A204.1 (cell line): Measurements from ENCODE around the gene ZNF503.

Experiments
- FAIRE-seq: peaks from 2 replicates; lab custom pipeline; 2012; peaks lifted over from hg19 to GRCh38; lab: Jason Lieb, UNC

The ZNF503 gene

DNA sequence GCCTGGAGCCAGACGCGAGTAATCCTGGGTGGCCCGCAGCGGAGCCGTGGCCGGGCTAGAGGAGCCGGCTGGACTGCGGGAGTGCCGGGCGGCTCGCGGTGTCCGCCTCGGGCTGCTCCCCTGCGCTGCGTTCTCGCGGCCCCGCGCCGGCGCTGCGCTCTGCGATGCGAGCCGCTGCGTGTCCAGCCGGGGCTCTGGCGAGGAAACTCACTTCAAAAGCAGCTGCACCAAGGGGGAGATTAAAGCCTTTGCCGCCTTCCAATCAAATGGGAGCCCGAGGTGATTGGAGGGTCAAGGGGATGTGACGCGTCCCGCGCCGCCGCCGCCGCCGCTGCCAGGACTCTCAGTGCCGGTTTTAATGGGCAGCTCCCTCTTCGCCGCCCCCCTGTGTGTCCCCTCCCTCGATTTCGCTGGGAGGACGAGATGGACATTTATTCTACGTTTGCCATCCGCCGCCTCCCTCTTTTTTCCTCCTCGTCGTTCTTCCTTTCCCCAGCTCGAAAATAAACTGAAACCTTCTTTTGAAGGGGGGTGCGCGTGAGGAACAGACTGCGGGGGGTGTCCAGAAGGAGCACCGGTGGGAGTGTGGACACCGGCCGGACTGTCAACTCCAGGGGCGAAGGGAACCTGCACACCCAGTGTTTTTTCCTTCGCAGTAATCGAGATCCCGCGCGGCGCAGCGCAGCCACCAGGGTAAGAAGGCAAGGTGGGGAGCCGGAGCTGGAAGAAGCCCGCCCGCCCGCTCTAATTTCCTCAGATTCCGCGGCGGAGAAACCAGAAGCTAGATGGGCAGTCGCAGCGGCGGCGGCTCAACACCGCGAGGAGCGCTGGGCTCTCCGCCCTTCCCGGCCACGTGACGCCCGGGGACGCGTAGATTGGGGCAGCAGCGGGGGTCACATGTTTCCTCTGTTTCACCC lies at the start of gene ZNF503:
Gene ZNF503 (minus strand): TSS at position 196 of the 917 bp plus-strand sequence. CDS start 345 bp downstream, outside the sequence.
- no peak for FAIRE-seq

DNA sequence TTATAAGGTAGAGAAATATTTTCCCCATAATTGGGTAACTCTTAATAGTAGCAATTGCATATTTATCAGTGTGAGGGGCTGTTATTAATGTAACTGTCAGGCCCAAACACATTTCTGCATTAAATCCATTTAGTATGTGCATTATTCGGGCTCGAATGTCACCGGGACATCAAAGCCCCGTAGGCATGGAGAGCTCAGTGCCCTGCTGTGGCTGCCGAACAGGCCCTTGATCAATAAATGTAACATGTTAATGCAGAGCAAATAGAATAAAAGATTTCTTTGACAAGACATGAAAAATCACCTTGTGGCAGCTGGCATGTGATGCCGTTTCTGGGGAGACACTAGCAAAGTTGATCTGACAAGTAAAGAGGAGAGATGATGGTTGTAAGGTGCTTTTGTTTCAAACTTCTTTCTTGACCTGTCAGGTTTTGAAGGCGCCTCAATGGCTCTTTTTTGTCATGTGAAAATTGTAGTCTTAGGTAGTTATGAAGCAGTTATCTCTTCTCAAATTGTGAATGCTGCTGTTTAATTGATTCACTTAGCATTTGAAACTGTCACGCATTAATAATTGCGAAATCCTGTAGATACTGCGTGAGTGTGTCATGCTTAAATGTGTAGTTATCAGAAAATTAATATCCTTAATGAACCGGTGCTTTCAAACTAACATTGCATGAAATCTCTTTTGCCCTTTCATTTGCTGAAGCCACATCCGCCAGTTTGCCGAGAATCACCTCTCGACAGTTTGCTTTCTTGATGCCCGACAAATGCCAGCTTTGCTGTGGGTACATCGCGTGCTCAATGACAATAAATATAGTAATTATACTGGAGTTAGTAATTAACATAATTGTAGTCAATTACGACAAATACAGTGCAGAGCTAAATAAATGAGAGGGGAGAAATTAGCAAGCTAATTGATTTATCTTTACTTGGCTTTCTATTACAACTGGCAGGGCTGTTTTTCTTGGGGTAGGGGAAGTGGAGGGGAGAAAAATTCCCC lies 49.4 kb upstream of the ZNF503 start:
- no peak for FAIRE-seq

DNA sequence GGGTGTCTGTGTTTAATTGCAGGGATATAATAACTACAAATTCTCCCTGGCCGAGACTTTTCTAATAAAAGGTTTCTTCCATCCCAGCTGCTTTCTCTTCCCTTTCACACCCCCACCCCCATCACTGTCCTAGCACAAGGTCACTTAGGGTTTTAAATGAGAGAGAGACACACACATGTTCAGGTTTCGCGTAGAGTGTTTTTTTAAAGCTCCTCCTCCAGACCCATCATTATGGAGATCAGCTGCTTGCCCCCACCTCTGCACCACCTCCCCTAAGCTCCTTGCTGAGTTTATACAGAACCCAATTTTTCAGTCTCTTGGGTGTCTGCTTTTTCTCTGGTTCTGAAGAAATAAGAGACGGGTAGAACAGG lies 48.5 kb upstream of the ZNF503 start:
- FAIRE-seq: no peak

GRCh38 chr10:75449382-75450074 lies 48.0 kb upstream of the ZNF503 start:
- no peak for FAIRE-seq

- no peak for FAIRE-seq
Observed at GRCh38 chr10:75448166-75448565, 46.6 kb upstream of the ZNF503 start.

DNA sequence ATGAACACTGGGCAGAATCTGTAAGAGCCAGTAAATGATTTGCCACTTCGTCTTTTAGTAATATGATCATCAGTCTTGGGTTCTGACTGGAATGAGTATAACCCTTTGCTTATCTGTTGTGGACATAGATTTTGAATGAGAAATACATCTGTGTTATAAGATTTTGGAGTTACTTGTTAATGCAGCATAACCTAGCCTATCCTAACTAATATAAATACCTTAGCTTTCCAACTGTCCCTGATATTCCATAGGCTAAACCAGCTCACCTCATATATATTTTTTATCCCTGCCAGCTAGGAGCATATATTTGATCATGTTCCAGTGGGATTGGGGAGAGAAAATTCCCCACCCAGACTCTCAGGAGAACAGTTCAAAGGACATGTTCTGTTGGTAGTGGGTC lies 44.9 kb upstream of the ZNF503 start:
- FAIRE-seq: no peak

DNA sequence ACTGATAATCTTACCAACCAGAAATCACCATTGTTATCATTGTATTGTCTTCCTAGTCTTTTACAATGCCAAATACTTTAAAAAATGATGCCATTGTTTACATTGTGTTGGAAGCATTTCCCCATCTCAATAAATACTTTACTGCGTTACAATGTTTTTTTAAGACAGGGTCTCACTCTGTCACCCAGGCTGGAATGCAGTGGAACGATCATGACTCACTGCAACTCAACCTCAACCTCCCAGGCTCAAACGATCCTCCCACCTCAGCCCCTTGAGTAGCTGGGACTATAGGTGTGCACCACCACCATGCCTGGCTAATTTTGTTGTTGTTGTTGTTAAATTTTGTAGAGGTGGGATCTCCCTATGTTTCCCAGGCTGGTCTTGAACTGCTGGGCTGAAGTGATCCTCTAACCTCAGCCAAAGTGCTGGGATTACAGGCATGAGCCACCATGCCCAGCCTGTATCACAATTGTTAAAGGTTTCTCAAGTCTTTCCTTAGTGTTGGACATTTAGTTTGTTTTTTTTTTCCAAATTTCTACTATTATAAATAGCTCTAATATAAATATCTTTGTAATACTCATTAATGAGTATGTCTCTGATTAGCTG lies 43.3 kb upstream of the ZNF503 start:
- FAIRE-seq: no peak

- no peak for FAIRE-seq
Observed at GRCh38 chr10:75443362-75443761, 41.8 kb upstream of the ZNF503 start.

- FAIRE-seq: no peak
Observed at GRCh38 chr10:75441682-75442081, 40.1 kb upstream of the ZNF503 start.

GRCh38 chr10:75441196-75441595 lies 39.6 kb upstream of the ZNF503 start:
- no peak for FAIRE-seq

- FAIRE-seq: no peak
Observed at GRCh38 chr10:75440271-75440793, 38.8 kb upstream of the ZNF503 start.

DNA sequence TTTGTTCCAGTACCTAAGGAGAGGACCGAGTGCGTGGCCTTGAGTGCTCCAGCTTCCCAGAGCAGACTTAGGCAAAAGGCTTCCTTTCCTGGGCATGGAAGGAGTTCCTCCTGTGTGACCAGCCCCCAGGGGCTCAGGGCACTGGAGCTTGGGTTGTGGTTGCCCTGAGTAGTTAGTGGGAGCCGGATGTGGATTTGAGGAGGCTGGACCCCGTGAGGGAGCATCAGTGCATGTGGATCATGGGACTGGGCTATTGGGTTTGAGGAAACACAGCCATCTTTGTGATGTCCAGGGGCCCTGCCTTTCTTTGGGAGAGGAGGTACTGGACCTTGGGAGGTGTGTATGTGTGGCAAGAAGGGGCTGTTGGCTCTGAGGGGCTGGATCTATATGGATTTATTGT lies 38.2 kb upstream of the ZNF503 start:
- no peak for FAIRE-seq

DNA sequence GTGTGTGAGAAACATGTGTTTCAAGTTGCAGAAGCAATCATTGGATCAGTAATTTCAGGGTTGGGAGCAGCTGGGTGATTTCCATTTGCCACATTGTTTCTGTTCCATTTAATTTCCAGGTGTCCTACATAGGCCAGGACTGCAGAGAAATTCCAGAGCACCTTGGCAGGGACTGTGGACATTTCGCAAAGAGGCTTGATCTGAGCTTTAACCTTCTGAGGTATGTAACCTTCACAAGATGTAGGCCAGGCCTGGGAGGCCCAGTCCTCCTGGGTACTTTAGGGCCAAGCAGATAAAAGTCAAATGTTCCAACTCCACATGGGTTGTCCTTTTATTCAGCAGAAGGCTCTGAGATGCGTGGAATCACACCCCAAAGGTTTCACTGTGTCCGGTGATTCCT lies 36.7 kb upstream of the ZNF503 start:
- no peak for FAIRE-seq

GRCh38 chr10:75437693-75438092 lies 36.1 kb upstream of the ZNF503 start:
- FAIRE-seq: no peak

DNA sequence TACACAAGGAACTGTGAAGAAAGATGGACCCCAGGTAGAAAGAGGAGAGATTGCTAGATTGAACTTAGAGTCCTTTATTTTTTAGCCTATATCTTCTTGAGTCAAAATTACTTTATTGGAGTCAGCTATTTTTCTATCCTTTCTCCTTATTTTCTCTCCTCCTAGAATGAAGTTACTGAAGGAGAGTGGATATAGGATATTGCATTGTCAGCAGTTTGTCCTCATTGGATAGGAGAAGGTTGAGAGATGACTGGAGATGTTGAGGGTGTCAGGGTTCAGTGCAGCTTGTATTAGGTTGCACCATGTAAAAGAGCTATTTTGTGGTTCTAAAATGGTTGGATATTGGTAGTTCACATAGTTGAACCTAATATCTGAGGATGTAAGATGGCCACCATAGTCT lies 35.3 kb upstream of the ZNF503 start:
- no peak for FAIRE-seq

DNA sequence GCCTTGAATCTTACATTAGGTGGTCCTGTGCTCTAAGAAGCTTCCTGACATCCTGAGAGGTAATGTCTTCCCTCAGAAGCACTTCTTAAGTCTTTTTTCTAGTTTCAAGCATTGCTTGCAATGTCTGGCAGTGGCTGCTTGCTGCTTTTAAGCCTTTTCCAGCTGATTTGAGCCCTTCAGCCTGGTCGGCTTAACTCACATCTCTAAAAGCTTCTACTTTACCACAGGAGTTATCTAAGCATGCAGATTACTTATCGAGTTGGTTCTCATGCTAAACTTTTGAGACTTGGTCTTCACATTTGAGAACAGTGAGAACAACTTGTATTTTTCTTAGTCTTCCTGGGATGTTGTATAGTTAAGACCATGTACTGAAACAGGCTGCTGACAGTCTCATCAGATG lies 33.7 kb upstream of the ZNF503 start:
- no peak for FAIRE-seq

DNA sequence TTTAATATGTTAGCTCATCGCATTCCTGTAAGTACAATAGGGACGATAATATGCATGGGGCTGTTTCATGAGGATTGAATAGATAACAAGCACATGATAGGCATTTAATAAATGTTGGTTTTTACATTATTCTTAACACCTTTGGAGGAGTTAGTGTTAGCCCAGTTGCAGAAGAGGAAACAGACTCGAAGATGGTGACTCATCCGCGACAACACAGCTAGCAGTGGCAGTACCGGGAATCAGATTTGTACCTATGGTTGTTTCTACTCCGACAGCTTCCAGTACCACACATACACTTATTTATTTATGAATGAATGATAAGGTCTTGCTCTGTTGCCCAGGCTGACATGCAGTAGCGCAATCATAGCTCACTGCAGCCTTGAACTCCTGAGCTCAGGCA lies 32.7 kb upstream of the ZNF503 start:
- no peak for FAIRE-seq

DNA sequence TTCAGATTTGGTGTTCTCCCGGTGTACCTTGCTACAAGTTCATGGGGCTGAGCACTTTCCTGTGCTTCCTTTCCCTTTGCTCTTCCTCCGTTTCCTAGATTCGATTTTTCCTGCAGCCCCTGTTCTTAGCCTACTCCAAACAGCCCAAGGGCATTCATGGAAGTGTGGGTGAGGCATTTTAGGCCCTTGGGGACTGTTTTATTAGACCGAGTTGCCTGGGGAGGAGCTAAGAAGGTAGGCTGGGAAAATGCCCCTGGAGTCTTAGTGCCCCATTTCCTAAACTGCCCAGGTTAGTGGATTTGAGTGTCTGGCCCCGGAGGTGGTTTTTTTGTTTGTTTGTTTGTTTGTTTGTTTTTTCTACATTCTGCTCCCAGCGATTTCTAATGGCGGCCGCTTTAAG lies 31.7 kb upstream of the ZNF503 start:
- FAIRE-seq: no peak

DNA sequence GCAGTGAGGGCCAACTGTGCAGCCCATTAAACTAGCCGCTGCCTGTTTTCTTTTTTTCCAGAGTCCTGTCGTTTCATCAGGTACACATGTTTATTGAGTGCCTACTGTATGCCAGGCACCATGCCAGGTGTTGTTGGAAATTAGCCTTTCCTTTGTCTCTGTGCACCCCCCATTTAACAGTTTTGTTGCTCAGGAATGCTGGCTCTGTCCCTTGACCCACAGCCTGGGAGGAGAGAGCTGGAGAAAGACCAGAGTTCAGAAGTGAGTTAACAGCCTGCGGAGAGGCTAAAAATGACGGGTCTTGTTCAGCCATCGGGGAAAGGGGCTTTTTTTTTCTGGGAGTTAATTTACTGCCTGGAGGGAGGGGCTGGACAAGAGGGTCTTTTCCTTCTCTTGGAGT lies 31.2 kb upstream of the ZNF503 start:
- FAIRE-seq: no peak

DNA sequence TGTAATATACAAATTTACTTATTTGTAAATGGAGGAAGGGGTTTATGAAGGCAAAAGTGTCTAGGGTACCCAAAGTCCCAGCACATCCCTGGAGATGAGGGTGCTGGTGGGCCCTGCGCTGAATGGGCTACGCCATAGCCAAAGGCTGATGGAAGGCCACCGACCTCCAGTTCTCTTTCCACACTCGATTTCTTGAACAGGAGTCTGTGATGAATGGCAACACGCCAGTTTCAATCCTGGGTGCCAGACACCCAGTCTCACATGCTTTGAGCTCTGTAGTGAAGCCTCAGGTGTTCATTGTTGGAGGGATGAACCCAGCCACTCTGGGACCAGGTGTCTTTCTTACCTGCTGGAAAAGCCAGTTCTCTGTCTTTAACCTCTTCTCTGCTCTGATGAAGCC lies 30.6 kb upstream of the ZNF503 start:
- no peak for FAIRE-seq

DNA sequence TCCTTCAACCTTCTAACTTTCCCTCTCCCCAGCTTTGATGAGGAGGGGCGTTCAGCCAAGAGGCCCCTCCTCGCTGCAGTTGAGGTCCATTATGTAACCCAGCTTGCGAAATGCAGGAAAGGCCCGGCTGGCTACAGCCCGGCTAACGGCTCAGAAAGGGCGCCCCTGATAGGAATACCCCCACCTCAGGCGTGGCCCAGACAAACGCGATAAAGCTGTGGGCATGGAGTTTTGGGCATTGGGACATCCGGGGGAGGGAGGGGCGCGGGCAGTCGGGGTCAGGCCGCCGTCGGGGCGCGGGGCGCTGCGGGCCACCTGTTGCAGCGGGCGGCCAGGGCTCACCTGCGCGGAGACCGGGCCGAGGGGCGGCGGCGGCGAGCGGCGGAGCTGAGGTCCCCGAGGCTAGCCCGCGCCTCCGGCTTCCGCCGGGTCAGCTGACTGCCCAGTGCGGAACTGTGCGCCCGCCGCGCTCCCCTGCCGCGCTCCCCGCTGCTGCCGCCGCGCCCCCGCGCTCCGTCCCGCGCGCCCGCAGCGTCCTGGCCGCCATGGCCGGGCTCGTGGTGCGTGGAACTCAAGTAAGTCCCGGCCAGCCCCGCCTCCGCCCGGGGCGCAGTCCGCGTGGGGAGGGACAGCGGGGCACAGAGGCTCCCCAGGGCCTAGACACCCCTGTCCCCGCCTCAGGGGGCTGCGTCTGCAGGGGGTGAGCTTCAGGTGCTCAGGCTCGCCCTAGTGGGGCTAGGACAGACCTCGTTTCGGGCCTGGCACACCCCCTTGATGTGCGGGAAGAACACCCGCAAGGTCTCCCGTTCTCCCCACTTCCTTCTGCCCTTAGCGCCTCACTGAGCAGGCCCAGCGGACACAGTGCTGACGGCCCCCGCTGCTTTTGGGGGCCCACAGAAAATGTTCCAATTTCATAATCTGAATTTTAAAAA lies 29.9 kb upstream of the ZNF503 start, which contains the start of gene LRMDA:
Gene LRMDA (plus strand): TSS at position 445 of the 932 bp plus-strand sequence.
- FAIRE-seq: no peak
